Neutrophil (primary cell): Measurements from ENCODE around the gene GPR87.

ENCODE experiments used
- H3K27ac ChIP-seq: fragments of 200-600 bp; sonication (generic); 2 replicates; pipeline ENCODE4 v1.5.1; 2016; ENCODE audit warnings: mild to moderate bottlenecking, moderate library complexity
- H3K27me3 ChIP-seq: fragments of 200-600 bp; sonication (generic); 2 replicates; pipeline ENCODE4 v1.6.0; 2016; ENCODE audit warnings: mild to moderate bottlenecking
- H3K36me3 ChIP-seq: fragments of 200-600 bp; sonication (generic); 2 replicates; pipeline ENCODE4 v1.5.1; 2017
- H3K4me1 ChIP-seq, 2 experiments: fragments of 200-600 bp in 1 of 2; sonication (generic) in 1 of 2; 1 replicate in 1 of 2; 2 replicates in 1 of 2; pipeline versions ENCODE4 v1.5.1 to v1.6.1; 2013 to 2016; ENCODE audit warnings: low read depth in 1 of 2, low read length in 1 of 2, mild to moderate bottlenecking in 1 of 2, moderate library complexity in 1 of 2; ENCODE audit not compliant: control insufficient read depth in 1 of 2, insufficient read depth in 1 of 2
- H3K4me3 ChIP-seq, 2 experiments: fragments of 200-600 bp in 1 of 2; sonication (generic) in 1 of 2; 1 replicate in 1 of 2; 2 replicates in 1 of 2; pipeline ENCODE4 v1.5.1; 2013 to 2016; ENCODE audit warnings: low read depth in 1 of 2, low read length in 1 of 2, mild to moderate bottlenecking in 1 of 2, moderate library complexity in 1 of 2
- H3K9me3 ChIP-seq: fragments of 200-600 bp; sonication (generic); 2 replicates; pipeline ENCODE4 v1.5.1; 2016
- CTCF ChIP-seq: fragments of 200-600 bp; sonication (generic); IDR thresholded peaks from 2 replicates; pipeline ENCODE4 v1.5.1; 2016; ENCODE audit warnings: antibody characterized with exemption

Gene GPR87

GRCh38 chr3:151331696-151332095, 15.1 kb upstream of the GPR87 start:
- Histone ChIP-seq H3K4me3 (peak overlapping the region; percentile 79 to 90), H3K27ac (peak overlapping the region; percentile 88), H3K27me3 (no peaks in the 10 kb centered on the region), H3K4me1 (peaks cover 54 to 64% of the 10 kb centered on the region in 2 experiments), H3K36me3 (peaks cover 5% of the 10 kb centered on the region), H3K9me3 (no peaks in the 10 kb centered on the region)
- no peak for TF ChIP-seq CTCF

- Histone ChIP-seq H3K4me1 (peaks cover 62 to 72% of the 10 kb centered on the region in 2 experiments), H3K36me3 (peaks cover 10% of the 10 kb centered on the region), H3K9me3 (no peaks in the 10 kb centered on the region), H3K4me3 (peak overlapping the region; percentile 79 to 90), H3K27ac (peak overlapping the region; percentile 88), H3K27me3 (no peaks in the 10 kb centered on the region)
- no peak for TF ChIP-seq CTCF
Observed at GRCh38 chr3:151330899-151331298, 14.3 kb upstream of the GPR87 start.

- H3K4me3 ChIP-seq, result peak overlapping the region; percentile 79 to 90
- no peaks in the 10 kb centered on the region for H3K9me3 ChIP-seq
- H3K4me1 ChIP-seq, result peaks cover 67 to 77% of the 10 kb centered on the region in 2 experiments
- H3K27me3 ChIP-seq, result no peaks in the 10 kb centered on the region
- H3K36me3 ChIP-seq, result peaks cover 10% of the 10 kb centered on the region
- H3K27ac ChIP-seq, result peak overlapping the region; percentile 88
- TF ChIP-seq CTCF, result no peak
Observed at GRCh38 chr3:151330379-151330778, 13.8 kb upstream of the GPR87 start.

GRCh38 chr3:151329363-151329762, 12.7 kb upstream of the GPR87 start, which contains the start of gene P2RY13:
Gene P2RY13, minus strand, starts transcription at chr3:151329549. Its CDS starts 21 bp downstream, at chr3:151329528.
- no peak for TF ChIP-seq CTCF
- Histone ChIP-seq H3K36me3 (peaks cover 10% of the 10 kb centered on the region), H3K4me1 (peaks cover 75 to 81% of the 10 kb centered on the region in 2 experiments), H3K4me3 (peak within 1 kb of the TSS; percentile 79 to 90), H3K27ac (peak within 1 kb of the TSS; percentile 88), H3K9me3 (no peaks in the 10 kb centered on the region), H3K27me3 (no peaks in the 10 kb centered on the region)

- peak; percentile 57 for TF ChIP-seq CTCF
- no peaks in the 10 kb centered on the region for H3K27me3 ChIP-seq
- H3K9me3 ChIP-seq, result no peaks in the 10 kb centered on the region
- peaks cover 77 to 79% of the 10 kb centered on the region in 2 experiments for H3K4me1 ChIP-seq
- H3K36me3 ChIP-seq, result peaks cover 10% of the 10 kb centered on the region
- peak overlapping the region; percentile 79 to 90 for H3K4me3 ChIP-seq
- peak overlapping the region; percentile 88 for H3K27ac ChIP-seq
Observed at GRCh38 chr3:151328298-151328995, 11.8 kb upstream of the GPR87 start.
